Pancreas (tissue), 10 donors: ENCODE results near the gene ANKRD45. TPM values are rescaled to one million over a fixed set of nuclear protein-coding genes. Genes with fewer than 3 reads are reported as not detected.
A peak's percentile ranks its signal among the peaks of the same experiment; 100 is the strongest.
"Not testable (repeated sequence)": the region's sequence is repeated elsewhere in the genome, so short reads cannot be mapped to it uniquely, and the experiment has no call there.

Experiments used
- ATAC-seq, 4 donors: fragments of 200-7000 bp; cut with Tn5 transposase; one replicate each; pipeline versions ENCODE4 v1.8.0 to v1.9.1; 2020; ENCODE audit warnings: mild to moderate bottlenecking in 4 of 4, moderate library complexity in 4 of 4
- DNase-seq, 6 donors: peaks; one replicate each; pipeline ENCODE4 v3.0.0-alpha.2; 2020
- FAIRE-seq: peaks from 2 replicates; lab custom pipeline; 2012; peaks lifted over from hg19 to GRCh38; lab: Jason Lieb, UNC
- H3K27ac ChIP-seq, 4 donors: fragments of 200-600 bp; sonication (generic); 1 replicate in 3 of 4; 2 replicates in 1 of 4; pipeline versions ENCODE4 v1.5.0 to v1.8.0; 2020
- H3K27me3 ChIP-seq, 4 donors: fragments of 200-600 bp; one replicate each; pipeline ENCODE4 v1.8.0; 2021
- H3K36me3 ChIP-seq, 3 donors: fragments of 200-600 bp; sonication (generic) in 1 of 3; one replicate each; pipeline versions ENCODE4 v1.5.0 to v1.8.0; 2020 to 2021
- H3K4me1 ChIP-seq, 3 donors: fragments of 200-600 bp; one replicate each; pipeline ENCODE4 v1.8.0; 2021
- H3K4me3 ChIP-seq, 4 donors: fragments of 200-600 bp; sonication (generic) in 2 of 4; one replicate each; pipeline versions ENCODE4 v1.5.0 to v1.8.0; 2020 to 2021
- H3K9me3 ChIP-seq, 4 donors: fragments of 200-600 bp; one replicate each; pipeline ENCODE4 v1.8.0; 2021
- CTCF ChIP-seq, 4 donors: fragments of 200-600 bp; sonication (generic) in 3 of 4; IDR thresholded peaks; one replicate each; pipeline versions ENCODE4 v1.5.0 to v1.8.0; 2021; ENCODE audit warnings: antibody characterized with exemption in 4 of 4
- WGBS, 2 donors: extraction: QIAGEN DNeasy Blood & Tissue Kit; methylation state at CpG; one replicate each; pipeline ENCODE4 v1.1.7; 2013; 5-methylcytosine and 5-hydroxymethylcytosine counted together
- intact Hi-C, 3 donors: fragments of 100-400 bp; cut with DNase I; formaldehyde crosslinking; loops; one replicate each; pipeline versions ENCODE4 v1.11.1 to v1.14.2; 2022
- polyA plus RNA-seq, 2 donors: library from polyadenylated mRNA; stranded (reverse); fragments of 200-250 nt; gene quantifications; one replicate each; pipeline ENCODE4 v1.2.3, GENCODE V29; 2013
- total RNA-seq, 6 donors: library from RNA; stranded (reverse); fragmentation: NEBNext Ultra II Directional in 4 of 6; extraction: Animal tissue kit (Norgen Biotek cat#: 25700) in 4 of 6; gene quantifications; one replicate each; pipeline versions ENCODE4 v1.2.1 to v1.2.4, GENCODE V29; 2021 to 2023
- donor health status: healthy with polysubstance abuse.
- donor health status: DM: no; HTN: no; CAD: no; lungs with moderate emphysema.
- donor health status: DM: no; HTN: no; CAD: no.
- donor health status: control.
- donor health status: control.
- donor health status: Bipolar disorder and iron deficiency.
- donor health status: DM: yes; HTN: yes; CAD: no.
- donor health status: DM: no; HTN: no; CAD: no.
- donor health status: DM: no; HTN: no; CAD: no.
- donor health status: DM: yes; HTN: yes; CAD: no.

Gene ANKRD45
- total and polyA plus RNA-seq, 8 donors: 0.15 to 0.52 (median 0.28) TPM

GRCh38 chr1:173714441-173714758, 44.7 kb upstream of the ANKRD45 start:
- H3K27ac ChIP-seq: peak overlapping the region; percentile 74 to 93 (median 78)
- peaks cover 9 to 21% (median 21%) of the 10 kb centered on the region in 3 donors for H3K4me1 ChIP-seq
- H3K9me3 ChIP-seq: no peaks in the 10 kb centered on the region
- FAIRE-seq (no peak), DNase-seq (no peak), ATAC-seq (no peak)
- WGBS, 2 donors: 54 to 59% methylated on average over 3 of the region's 3 CpGs
- H3K4me3 ChIP-seq: peak overlapping the region; percentile 62 to 95 (median 75)
- TF ChIP-seq CTCF (IDR thresholded peaks at IDR 0.05): no peak
- no peaks in the 10 kb centered on the region for H3K27me3 ChIP-seq
- intact Hi-C loops: no loop called here
- no peaks in the 10 kb centered on the region for H3K36me3 ChIP-seq

DNA sequence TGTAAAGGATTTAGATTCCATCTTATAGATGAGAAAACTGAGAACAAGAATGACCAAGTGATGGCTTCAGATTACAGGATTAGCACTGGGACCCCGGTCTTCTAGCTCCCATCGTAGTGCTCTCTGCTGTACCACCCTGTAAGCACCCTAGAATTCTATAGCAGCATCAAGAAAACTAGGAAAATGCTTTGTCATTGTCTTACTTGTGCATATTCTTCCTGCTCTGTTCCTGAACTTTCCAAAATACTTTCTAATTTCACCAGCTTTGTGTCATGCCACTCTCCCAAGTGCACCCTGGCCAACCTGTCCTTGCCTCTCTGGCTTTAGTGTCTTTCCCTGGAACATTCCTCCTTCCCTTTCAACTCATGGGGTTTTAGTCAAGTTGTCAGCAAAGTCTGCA, 39.1 kb upstream of the ANKRD45 start:
- 48 to 90% methylated on average over 2 of the region's 2 CpGs for WGBS, 2 donors
- no peak for TF ChIP-seq CTCF (IDR thresholded peaks at IDR 0.05)
- H3K4me3 ChIP-seq: no peak overlapping the region
- no peak for ATAC-seq
- intact Hi-C loops: no loop called here
- no peaks in the 10 kb centered on the region for H3K36me3 ChIP-seq
- no peaks in the 10 kb centered on the region for H3K4me1 ChIP-seq
- no peaks in the 10 kb centered on the region for H3K9me3 ChIP-seq
- FAIRE-seq: no peak
- no peak for DNase-seq
- H3K27ac ChIP-seq: no peak overlapping the region
- no peaks in the 10 kb centered on the region for H3K27me3 ChIP-seq

DNA sequence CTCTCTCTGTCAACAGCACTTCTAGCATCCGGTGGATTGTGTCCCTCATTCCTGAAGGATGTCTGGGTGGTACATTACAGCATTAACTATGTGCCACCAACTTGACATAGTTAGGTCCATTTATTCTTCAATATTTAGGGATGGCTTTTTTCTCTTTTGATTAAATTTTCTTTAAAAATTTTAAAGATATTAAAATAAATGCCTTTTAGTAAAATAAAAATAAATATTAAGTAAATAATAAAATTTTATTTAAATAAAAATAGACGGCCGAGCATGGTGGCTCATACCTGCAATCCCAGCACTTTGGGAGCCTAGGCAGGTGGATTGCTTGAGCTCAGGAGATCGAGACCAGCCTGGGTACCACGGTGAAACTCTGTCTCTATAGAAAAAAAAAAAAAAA, 35.5 kb upstream of the ANKRD45 start:
- Histone ChIP-seq H3K4me3 (no peak overlapping the region), H3K9me3 (no peaks in the 10 kb centered on the region), H3K27ac (no peak overlapping the region), H3K27me3 (no peaks in the 10 kb centered on the region), H3K4me1 (no peaks in the 10 kb centered on the region), H3K36me3 (no peaks in the 10 kb centered on the region)
- intact Hi-C loops: no loop called here
- FAIRE-seq (no peak), ATAC-seq (no peak), DNase-seq (no peak)
- 58 to 74% methylated on average over 5 of the region's 5 CpGs for WGBS, 2 donors
- TF ChIP-seq CTCF (IDR thresholded peaks at IDR 0.05): no peak

DNA sequence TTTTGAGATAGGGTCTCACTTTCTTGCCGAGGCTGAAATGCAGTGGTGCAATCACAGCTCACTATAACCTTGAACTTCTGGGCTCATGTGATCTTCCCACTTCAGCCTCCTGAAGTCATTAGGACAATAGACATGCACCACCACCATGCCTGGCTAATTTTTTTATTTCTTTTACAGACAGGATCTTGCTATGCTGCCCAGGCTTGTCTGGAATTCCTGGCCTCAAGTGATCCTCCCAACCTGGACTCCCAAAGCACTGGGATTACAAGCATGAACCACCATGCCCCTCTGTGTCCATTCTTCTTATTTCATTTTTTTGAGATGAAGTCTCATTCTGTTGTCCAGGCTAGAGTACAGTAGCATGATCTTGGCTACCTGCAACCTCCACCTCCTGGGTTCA, 33.1 kb upstream of the ANKRD45 start:
- Histone ChIP-seq H3K9me3 (no peaks in the 10 kb centered on the region), H3K36me3 (no peaks in the 10 kb centered on the region), H3K4me1 (no peaks in the 10 kb centered on the region), H3K27ac (no peak overlapping the region), H3K4me3 (no peak overlapping the region), H3K27me3 (no peaks in the 10 kb centered on the region)
- ATAC-seq (no peak), FAIRE-seq (no peak), DNase-seq (no peak)
- TF ChIP-seq CTCF (IDR thresholded peaks at IDR 0.05): no peak
- 58 to 59% methylated on average over 1 of the region's 1 CpG for WGBS, 2 donors
- intact Hi-C loops: no loop called here

- H3K4me3 ChIP-seq, FAIRE-seq, intact Hi-C loops, ATAC-seq, H3K4me1 ChIP-seq, DNase-seq, H3K27ac ChIP-seq, H3K36me3 ChIP-seq, H3K27me3 ChIP-seq, H3K9me3 ChIP-seq: not testable (repeated sequence)
- 89 to 91% methylated on average over 6 of the region's 6 CpGs for WGBS, 2 donors
These were observed 31.6 kb upstream of the ANKRD45 start for GRCh38 chr1:173701299-173701698.

DNA sequence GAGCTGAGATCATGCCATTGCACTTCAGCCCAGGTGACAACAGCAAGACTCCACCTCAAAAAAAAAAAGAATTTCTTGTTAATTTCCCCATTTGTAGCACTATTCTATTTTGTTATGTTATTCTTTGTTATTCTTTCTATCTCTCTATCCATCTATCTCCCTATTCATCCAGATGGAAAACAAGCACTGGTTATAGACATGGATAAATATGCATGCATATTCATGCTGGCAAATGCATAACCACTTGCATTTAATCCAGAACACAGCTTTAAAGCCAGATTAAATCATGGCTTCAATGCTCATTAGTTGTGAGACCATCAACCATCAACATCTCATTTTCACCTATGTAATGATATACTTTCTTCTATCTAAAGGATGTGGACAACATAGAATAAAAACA, 23.6 kb upstream of the ANKRD45 start:
- ATAC-seq (no peak), FAIRE-seq (no peak), DNase-seq (no peak)
- no peaks in the 10 kb centered on the region for H3K36me3 ChIP-seq
- TF ChIP-seq CTCF (IDR thresholded peaks at IDR 0.05): no peak
- H3K4me3 ChIP-seq: no peak overlapping the region
- no peaks in the 10 kb centered on the region for H3K4me1 ChIP-seq
- H3K27ac ChIP-seq: no peak overlapping the region
- intact Hi-C loops: no loop called here
- H3K9me3 ChIP-seq: no peaks in the 10 kb centered on the region
- H3K27me3 ChIP-seq: no peaks in the 10 kb centered on the region
